Measurements from ENCODE around the gene RPL28.

RPL28 gene

DNA sequence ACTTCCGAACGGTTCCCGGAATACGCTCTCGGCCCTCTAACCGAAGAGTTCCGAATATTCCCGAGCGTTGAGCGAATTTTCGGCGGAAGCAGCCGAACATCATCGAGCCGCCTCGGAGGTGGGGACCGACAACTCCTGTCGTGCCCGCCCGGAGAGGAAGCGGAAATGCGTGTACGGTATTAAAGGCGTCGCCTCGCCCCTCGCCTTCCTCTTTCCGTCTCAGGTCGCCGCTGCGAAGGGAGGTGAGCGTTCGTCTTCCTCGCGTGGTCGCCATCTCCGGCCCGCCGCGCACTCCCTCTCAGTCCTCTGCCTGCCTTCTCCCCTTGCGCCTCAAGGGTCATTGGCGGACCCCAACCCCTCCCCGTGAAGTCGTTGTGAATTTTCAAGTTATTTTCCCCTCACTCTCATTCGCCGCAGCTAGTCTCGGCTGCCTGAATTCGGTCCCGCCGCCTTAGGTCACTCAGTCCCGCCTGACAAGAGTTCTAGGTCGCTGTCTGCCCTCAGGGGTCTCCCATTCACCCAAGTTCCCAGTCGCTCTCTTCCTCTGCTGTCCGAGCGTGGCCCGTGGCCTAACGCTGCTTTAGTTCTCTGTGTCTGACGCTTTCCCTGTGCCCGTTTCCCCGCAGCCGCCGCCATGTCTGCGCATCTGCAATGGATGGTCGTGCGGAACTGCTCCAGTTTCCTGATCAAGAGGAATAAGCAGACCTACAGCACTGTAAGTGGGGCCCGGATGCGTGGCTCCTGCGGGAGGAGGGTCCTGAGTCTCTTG is at the start of gene RPL28:
TSS of gene RPL28 (plus strand) at position 209 of the 769 bp plus-strand sequence. CDS start at position 635, 426 bp downstream.
- peak; percentile 95 for DNase-seq

GRCh38 chr19:55336101-55336500 is 49.6 kb upstream of the RPL28 start:
- DNase-seq, result no peak

DNA sequence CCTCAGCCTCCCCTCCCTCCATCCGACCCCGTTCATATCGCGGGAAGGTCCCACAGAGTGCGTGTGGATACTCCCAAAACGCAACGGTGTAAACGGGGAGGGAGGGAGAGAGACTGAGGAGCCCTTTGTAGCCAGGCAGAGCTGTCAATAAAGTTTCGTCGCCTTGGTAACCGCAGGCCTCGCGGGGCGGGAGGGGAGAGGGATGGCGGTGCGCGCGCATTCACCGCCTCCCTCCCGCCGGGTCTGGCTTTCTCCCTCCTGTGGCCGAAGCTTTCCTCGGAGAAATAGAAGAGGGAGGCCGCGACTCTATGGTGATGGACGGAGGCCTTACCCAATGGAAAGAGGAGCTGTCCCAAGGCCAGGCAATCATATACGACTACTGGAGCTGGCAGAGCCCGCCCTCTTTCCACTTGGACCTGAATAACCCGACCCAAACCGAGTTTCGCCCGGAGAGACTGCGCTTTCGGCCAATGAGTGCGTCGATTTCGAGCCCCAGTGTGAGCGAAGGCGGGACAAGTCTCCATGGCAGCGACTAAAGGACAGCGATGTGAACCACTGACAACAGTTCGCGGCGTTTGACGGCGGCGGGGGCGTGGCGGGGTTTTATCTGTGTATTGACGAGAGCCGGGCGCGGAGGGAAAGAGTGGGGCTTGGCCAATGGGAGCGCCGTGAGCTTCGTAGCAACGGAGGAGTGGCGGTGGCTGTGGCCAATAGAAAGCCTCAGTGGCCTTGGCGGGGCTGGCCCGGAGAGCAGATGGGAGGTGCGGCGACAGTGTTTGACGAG is 46.4 kb upstream of the RPL28 start, which contains the start of gene KMT5C:
TSS of gene KMT5C (plus strand) at position 772 of the 784 bp plus-strand sequence. CDS start 2,061 bp downstream, outside the sequence.
- peak; percentile 100 for DNase-seq

- DNase-seq, result no peak
Measured at GRCh38 chr19:55339889-55340783, 45.6 kb upstream of the RPL28 start.

DNA sequence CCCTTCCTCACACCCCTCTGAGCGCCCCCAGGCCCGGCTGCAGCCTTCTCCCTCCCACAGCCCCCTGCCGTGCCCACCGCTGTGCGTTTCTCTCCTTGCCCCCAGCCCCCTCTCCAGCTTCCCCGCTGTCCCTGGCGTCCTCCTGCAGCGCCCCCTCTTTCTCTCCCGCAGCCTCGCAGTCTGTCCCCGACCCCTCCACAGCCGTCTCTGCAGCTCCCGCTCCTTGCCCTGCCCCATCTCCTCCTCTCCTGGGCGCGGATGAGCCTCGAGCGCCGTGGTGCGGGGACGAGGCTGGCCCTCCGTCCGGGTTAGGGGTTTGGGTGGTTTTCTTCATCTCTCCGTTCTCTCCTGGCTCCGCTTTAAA is 45.0 kb upstream of the RPL28 start:
- no peak for DNase-seq

DNA sequence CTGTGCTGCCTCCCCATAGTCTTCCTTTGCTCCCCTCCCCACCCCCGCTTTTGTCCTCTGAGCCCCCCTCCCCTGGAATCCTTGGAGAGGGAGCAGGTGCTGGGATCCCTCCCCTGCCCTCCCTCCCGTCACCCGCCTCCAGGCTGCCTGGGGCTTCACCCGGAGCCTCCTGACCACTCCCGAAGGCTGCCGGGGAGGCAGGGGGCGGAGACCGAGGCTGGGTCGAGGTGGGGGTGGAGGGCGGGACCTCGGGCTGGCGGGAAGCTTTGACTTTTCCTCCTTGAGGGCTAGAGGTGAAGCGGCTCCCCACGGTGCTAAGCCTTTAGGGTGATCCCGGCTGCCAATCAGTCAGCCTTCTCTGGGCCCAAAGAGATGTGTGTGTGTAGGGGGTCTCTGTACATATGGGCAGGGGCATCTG is 44.6 kb upstream of the RPL28 start:
- DNase-seq, result peak; percentile 42

DNA sequence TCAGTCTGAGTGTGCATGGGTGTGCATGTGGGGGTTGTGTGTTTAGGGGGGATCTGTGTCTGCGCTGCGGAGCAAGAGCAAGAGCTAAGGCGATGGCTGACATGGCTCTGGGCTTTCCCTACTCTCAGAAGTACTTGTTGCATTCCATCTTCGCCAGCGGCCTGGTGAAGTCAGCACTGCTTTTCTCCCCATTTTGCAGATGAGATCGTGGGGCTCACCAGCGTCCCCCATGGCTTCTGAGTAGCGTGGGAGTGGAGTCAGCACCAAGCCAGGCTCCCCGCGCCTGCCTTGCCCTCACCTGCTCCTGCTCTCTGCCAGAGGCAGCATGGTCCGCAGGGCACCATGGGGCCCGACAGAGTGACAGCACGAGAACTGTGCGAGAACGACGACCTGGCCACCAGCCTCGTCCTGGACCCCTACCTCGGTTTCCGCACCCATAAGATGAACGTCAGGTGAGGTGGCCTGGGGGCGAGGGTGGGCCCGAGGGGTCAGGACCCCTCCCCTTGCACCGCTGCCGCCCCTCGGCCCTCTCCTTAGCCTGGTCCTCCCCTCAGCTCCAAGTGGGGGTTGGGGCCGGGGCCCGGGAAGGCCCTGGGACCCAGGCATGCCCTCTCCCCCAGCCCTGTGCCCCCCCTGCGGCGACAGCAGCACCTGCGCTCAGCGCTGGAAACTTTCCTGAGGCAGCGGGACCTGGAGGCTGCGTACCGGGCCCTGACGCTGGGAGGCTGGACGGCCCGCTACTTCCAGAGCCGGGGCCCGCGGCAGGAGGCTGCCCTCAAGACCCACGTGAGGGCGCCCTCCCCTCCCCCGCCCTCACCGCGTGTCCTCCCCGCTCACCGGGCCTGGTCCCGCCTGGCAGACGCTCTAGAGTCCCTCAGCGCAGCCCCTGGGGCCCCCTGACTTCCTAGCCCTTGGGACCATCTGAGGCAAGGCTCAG is 43.9 kb upstream of the RPL28 start:
- DNase-seq, result no peak

DNA sequence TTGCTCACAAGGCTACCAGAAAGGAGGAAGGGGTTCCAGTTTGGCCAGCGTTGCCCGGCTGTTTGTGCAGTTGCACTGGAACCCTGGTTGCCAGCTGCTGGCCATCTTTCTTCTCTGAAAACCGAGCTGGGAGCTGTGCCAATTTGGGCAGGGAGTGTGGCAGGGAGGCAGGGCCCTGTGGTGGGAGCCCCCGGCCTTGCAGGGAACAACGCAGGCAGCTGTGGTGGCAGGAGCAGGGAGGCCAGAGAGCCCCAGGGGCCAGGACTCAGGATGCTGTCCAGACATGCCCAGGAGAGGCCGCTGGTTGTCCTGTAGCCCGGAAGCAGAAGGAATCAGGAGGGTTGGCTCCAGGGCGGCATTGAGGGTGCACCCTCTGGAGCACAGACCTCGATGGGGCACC is 41.3 kb upstream of the RPL28 start:
- DNase-seq, result no peak

GRCh38 chr19:55345101-55345817 is 40.5 kb upstream of the RPL28 start:
- no peak for DNase-seq

DNA sequence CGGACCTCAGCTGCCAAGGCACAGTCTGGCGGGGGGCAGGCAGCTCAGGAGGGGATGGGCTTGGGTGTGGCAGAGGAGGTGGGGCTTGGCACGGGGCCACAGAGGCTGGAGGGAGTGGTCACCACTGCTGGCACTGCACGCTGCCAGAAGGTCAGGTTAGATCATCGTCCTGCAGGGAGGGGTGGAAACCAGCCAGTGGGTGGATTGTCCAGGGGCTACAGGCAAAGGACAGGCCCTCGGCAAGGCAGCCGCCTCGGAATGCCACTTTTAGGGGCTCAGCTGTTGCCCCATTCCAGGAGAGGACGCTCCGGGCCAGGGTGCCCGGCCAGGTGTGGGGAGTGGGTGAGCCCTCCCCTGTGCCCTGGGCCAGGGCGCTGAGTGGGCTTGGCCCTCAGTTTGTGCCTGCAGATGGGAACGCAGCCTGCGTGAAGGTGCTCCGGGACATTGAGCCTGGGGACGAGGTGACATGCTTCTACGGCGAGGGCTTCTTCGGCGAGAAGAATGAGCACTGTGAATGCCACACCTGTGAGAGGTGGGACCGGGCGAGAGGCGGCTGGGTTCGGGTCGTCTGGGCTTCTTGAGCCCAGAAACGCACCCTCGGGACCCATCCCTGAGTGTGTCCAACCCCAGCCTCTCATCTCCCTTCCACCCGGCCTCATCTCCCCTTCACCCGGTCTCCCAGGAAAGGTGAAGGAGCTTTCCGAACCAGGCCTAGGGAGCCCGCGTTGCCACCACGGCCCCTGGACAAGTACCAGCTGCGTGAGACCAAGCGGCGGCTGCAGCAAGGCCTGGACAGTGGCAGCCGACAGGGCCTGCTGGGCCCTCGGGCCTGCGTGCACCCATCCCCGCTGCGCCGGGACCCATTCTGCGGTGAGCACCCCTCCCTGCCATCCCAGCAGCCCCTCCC is 39.7 kb upstream of the RPL28 start:
- no peak for DNase-seq

DNA sequence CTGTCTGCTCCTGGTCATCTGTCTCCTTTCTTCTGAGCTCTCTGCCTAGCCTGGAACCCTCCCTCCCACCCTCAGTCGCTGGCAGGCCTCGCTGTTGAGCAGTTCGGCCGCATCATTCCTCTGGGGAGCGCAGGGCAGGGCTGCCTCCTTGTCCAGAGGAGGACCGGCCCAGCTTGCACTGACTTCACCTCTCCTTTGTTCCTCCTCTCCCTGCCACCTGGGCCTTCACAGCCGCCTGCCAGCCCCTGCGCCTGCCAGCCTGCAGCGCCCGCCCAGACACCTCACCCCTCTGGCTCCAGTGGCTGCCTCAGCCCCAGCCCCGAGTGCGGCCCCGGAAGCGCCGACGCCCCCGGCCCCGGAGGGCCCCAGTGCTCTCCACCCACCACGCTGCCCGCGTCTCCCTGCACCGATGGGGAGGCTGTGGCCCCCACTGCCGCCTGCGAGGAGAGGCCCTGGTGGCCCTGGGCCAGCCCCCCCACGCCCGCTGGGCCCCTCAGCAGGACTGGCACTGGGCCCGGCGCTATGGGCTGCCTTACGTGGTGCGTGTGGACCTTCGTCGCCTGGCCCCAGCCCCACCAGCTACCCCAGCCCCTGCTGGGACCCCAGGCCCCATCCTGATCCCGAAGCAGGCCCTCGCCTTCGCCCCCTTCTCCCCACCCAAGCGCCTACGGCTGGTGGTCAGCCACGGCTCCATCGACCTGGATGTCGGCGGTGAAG is 38.8 kb upstream of the RPL28 start:
- DNase-seq, result no peak

DNA sequence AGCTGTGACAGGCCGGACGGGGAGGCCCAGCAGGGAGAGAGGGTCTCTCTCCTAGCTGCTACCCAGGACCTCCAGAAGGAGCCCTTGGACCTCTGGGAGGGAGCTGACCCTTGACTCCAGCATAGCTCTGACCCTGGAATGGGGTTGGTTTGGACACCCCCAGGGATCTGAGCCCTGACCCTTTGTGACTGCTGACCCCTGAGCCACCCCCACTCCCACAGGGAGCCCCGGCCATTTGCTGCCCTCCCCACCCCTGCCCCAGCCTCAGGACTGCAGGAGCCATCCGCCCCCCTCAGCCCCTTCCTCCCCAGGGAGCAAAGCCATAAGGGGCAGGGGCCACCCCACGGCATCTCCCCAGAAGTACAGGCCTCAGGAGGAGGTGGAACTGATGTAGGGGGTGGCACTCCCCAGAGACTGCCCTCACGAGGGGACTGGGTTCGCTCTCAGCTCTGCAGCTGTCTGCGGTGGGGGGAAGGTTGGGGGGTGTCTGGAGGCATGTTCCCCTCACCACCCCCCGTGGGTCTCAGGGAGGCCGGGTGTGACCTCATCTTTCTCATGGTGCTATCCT is 38.2 kb upstream of the RPL28 start:
- no peak for DNase-seq

GRCh38 chr19:55348317-55349034 is 37.3 kb upstream of the RPL28 start:
- DNase-seq, result no peak

GRCh38 chr19:55350620-55351315 is 35.0 kb upstream of the RPL28 start:
- DNase-seq, result no peak

- DNase-seq, result no peak
Measured at GRCh38 chr19:55352040-55352439, 33.7 kb upstream of the RPL28 start.

DNA sequence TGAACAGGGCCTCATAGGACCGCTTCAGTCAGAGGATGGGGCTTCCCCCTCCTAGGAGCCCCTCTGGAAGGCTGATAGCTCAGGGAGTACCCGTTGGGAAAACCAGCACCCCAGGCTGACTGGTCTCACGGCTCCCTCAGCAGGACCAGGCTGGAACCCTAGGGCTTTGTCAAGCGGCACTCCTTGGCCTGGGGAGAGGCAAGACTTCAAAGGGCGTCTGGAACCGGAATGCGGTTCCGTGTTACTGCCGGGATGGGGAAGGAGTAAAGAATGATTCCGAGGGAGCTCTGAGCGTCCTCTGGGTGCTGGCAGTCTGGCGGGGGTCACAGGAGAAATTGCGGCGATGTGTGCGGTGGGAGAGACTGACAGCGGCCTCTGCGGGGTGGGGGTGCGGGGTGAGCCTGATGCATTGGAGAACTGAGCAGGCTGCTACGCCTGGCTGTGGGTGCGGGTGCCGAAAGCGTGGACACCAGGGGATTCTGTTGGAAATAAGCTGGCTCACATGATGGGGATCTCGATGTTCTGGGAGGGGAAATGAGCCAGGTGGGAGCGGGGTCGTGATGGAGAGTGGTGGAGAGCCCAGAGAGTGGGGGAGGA is 33.1 kb upstream of the RPL28 start:
- DNase-seq, result no peak

- DNase-seq, result no peak
Measured at GRCh38 chr19:55353356-55353802, 32.4 kb upstream of the RPL28 start.

All from NCI-H187 treated with DMSO at 0.1 percent for 48 hours (cell line).